Natural killer cell (primary cell): ENCODE data around the gene FAM13A. TPM values are rescaled to one million over a fixed set of nuclear protein-coding genes. Genes with fewer than 3 reads are reported as not detected.

Source experiments
- ATAC-seq, 3 donors: fragments of 150-1000 bp in 2 of 3; fragments of 200-7000 bp in 1 of 3; cut with Tn5 transposase; 1 replicate in 1 of 3; 2 replicates in 2 of 3; pipeline ENCODE4 v1.10.0; 2021; ENCODE audit warnings: mild to moderate bottlenecking in 2 of 3, moderate library complexity in 2 of 3
- DNase-seq, 2 donors: peaks; one replicate each; pipeline versions ENCODE4 v3.0.0 to v3.0.0-alpha.2; 2013 to 2021; ENCODE audit warnings: mixed read lengths in 1 of 2
- H3K27ac ChIP-seq: one replicate; pipeline ENCODE4 v1.5.1; 2013; ENCODE audit warnings: mild to moderate bottlenecking, low read length
- H3K27me3 ChIP-seq: one replicate; pipeline ENCODE4 v1.6.1; 2013; ENCODE audit warnings: low read length; ENCODE audit not compliant: control insufficient read depth, insufficient read depth
- H3K36me3 ChIP-seq: one replicate; pipeline ENCODE4 v1.6.1; 2013; ENCODE audit warnings: low read length; ENCODE audit not compliant: control insufficient read depth, insufficient read depth
- H3K4me1 ChIP-seq: one replicate; pipeline ENCODE4 v1.6.1; 2013; ENCODE audit warnings: low read length; ENCODE audit not compliant: control insufficient read depth, insufficient read depth
- H3K4me3 ChIP-seq: one replicate; pipeline ENCODE4 v1.5.1; 2013; ENCODE audit warnings: low read length
- H3K9me3 ChIP-seq: one replicate; pipeline ENCODE4 v1.6.1; 2013; ENCODE audit warnings: low read length; ENCODE audit not compliant: control insufficient read depth, insufficient read depth
- H3K27ac Mint-ChIP-seq, 2 donors: one replicate each; pipeline ENCODE4 v1.8.0; 2022; ENCODE audit warnings: mild to moderate bottlenecking in 2 of 2, mixed read lengths in 2 of 2, moderate library complexity in 1 of 2
- H3K27me3 Mint-ChIP-seq, 2 donors: one replicate each; pipeline ENCODE4 v1.8.0; 2022; ENCODE audit warnings: low read depth in 2 of 2, mixed read lengths in 2 of 2
- H3K36me3 Mint-ChIP-seq: one replicate; pipeline ENCODE4 v1.8.0; 2022; ENCODE audit warnings: mixed read lengths
- H3K4me1 Mint-ChIP-seq, 2 donors: one replicate each; pipeline ENCODE4 v1.8.0; 2022; ENCODE audit warnings: mixed read lengths in 2 of 2
- H3K4me3 Mint-ChIP-seq: one replicate; pipeline ENCODE4 v1.8.0; 2022; ENCODE audit warnings: mild to moderate bottlenecking, moderate library complexity, mixed read lengths
- H3K9me3 Mint-ChIP-seq, 2 donors: one replicate each; pipeline ENCODE4 v1.8.0; 2022; ENCODE audit warnings: mixed read lengths in 2 of 2
- WGBS: methylation state at CpG from one replicate; pipeline ENCODE4 v1.1.7; 2013; ENCODE audit warnings: missing lambda C conversion rate; ENCODE audit not compliant: insufficient coverage; 5-methylcytosine and 5-hydroxymethylcytosine counted together
- intact Hi-C: fragments of 100-400 bp; cut with micrococcal nuclease; formaldehyde crosslinking; loops from one replicate; pipeline ENCODE4 v1.14.2; 2022
- total RNA-seq, 4 donors: library from RNA; stranded (reverse); fragments of 120-200 nt in 1 of 4; gene quantifications; one replicate each; pipeline versions ENCODE4 v1.2.3 to v1.2.4, GENCODE V29; 2013 to 2022
- TF ChIP-seq, protein P1 (sequence below): fragments of 200-600 bp; IDR thresholded peaks from one replicate; pipeline ENCODE4 v1.8.0; 2022; ENCODE audit warnings: antibody characterized with exemption

The FAM13A gene
- total RNA-seq, 3 donors from 2014 or later (not counting 1 experiment from before 2014, with no cell fraction given), result 8.8 to 10.0 (median 8.9) TPM

DNA sequence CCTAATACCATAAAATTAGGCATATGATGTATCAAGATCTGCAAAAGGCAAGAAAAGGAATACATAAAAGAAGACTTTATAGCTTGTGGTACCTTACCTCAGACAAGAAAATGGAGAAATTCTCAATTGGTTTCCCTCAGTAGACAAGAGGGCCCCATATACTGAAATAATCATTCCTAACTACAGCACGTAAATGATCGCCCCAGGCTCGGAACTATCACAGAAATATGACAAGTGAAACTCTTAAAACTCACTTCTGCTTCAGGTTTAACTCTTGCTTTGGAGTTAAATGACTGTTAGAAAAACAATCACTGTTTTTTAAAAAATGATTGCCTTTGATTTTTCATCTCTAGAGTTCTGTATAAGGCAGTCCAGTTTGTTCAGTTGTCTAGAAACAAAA, 320.7 kb downstream of the FAM13A start:
- intact Hi-C loops, result no loop called here
- peaks cover 15% of the 10 kb centered on the region for H3K4me1 ChIP-seq
- H3K27me3 Mint-ChIP-seq, result no peaks in the 10 kb centered on the region
- no peaks in the 10 kb centered on the region for H3K9me3 Mint-ChIP-seq
- DNase-seq, result no peak
- H3K4me1 Mint-ChIP-seq, result peaks cover 12 to 19% of the 10 kb centered on the region in 2 donors
- H3K27ac Mint-ChIP-seq, result no peak overlapping the region
- peaks cover 2% of the 10 kb centered on the region for H3K36me3 ChIP-seq
- TF ChIP-seq, protein P1, sequence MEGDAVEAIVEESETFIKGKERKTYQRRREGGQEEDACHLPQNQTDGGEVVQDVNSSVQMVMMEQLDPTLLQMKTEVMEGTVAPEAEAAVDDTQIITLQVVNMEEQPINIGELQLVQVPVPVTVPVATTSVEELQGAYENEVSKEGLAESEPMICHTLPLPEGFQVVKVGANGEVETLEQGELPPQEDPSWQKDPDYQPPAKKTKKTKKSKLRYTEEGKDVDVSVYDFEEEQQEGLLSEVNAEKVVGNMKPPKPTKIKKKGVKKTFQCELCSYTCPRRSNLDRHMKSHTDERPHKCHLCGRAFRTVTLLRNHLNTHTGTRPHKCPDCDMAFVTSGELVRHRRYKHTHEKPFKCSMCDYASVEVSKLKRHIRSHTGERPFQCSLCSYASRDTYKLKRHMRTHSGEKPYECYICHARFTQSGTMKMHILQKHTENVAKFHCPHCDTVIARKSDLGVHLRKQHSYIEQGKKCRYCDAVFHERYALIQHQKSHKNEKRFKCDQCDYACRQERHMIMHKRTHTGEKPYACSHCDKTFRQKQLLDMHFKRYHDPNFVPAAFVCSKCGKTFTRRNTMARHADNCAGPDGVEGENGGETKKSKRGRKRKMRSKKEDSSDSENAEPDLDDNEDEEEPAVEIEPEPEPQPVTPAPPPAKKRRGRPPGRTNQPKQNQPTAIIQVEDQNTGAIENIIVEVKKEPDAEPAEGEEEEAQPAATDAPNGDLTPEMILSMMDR, result no peak
- H3K9me3 ChIP-seq, result no peaks in the 10 kb centered on the region
- 100% methylated on average over 3 of the region's 3 CpGs for WGBS
- no peak overlapping the region for H3K4me3 Mint-ChIP-seq
- H3K27ac ChIP-seq, result no peak overlapping the region
- no peak overlapping the region for H3K4me3 ChIP-seq
- H3K36me3 Mint-ChIP-seq, result no peaks in the 10 kb centered on the region
- no peak for ATAC-seq
- no peaks in the 10 kb centered on the region for H3K27me3 ChIP-seq

DNA sequence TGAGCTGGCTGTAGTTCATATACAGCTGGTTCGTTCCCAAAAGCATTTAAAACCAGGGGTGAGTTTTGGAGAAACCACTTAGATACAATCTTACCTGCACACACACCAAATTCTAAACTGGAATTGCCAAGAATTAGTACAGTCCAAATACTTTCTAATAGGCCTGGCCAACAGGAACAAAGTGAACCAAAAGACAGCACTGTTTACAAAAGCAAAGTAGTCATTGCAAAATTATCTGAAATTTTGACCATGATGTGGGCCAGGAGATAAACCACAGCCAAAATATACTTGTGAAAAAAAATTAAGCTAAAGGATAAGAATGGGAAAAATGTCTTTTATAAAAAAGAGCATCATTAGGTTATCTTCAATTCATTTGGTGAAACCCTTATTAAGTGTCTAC, 321.4 kb downstream of the FAM13A start:
- H3K4me1 Mint-ChIP-seq, result peaks cover 12 to 19% of the 10 kb centered on the region in 2 donors
- TF ChIP-seq, protein P1, result no peak
- H3K4me1 ChIP-seq, result peaks cover 15% of the 10 kb centered on the region
- H3K27me3 ChIP-seq, result no peaks in the 10 kb centered on the region
- no peaks in the 10 kb centered on the region for H3K9me3 Mint-ChIP-seq
- no peak overlapping the region for H3K27ac ChIP-seq
- no peak overlapping the region for H3K4me3 Mint-ChIP-seq
- no peak overlapping the region for H3K4me3 ChIP-seq
- DNase-seq (no peak), ATAC-seq (no peak)
- no peak overlapping the region for H3K27ac Mint-ChIP-seq
- H3K36me3 Mint-ChIP-seq, result no peaks in the 10 kb centered on the region
- WGBS, result 100% methylated on average over 1 of the region's 1 CpG
- H3K27me3 Mint-ChIP-seq, result no peaks in the 10 kb centered on the region
- H3K36me3 ChIP-seq, result no peaks in the 10 kb centered on the region
- intact Hi-C loops, result no loop called here
- no peaks in the 10 kb centered on the region for H3K9me3 ChIP-seq

DNA sequence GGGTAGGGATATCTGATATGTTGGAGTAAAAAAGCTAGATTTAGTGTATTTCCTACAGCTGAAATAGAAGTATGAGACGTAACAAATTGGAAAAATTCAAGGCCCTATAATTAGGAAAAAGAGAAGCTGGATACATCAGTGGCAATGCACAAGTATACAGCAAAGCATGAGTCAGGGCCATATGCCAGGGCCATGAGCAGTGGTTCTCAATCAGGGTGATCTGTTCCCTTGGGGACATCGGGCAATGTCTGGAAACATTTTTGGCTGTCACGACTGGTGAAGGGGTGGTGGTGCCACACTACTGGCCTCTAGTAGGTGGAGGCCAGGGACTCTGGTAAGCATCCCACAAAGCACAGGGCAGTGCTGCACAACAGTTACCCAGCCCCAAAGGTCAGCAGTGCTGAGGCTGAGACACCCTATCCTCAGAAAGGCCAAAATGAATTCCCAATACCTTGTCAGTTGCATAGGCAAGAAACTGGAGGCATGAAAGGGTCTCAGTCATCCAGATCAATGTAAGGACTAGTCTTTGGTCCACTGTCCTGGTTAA, 322.5 kb downstream of the FAM13A start:
- TF ChIP-seq, protein P1, result no peak
- no peaks in the 10 kb centered on the region for H3K9me3 ChIP-seq
- intact Hi-C loops, result no loop called here
- Mint-ChIP-seq H3K36me3 (no peaks in the 10 kb centered on the region), H3K27me3 (no peaks in the 10 kb centered on the region), H3K4me3 (no peak overlapping the region), H3K27ac (no peak overlapping the region), H3K9me3 (no peaks in the 10 kb centered on the region), H3K4me1 (peaks cover 12 to 19% of the 10 kb centered on the region in 2 donors)
- H3K27ac ChIP-seq, result no peak overlapping the region
- H3K36me3 ChIP-seq, result peaks cover 1% of the 10 kb centered on the region
- 82% methylated on average over 3 of the region's 3 CpGs for WGBS
- no peak overlapping the region for H3K4me3 ChIP-seq
- H3K4me1 ChIP-seq, result peaks cover 15% of the 10 kb centered on the region
- no peaks in the 10 kb centered on the region for H3K27me3 ChIP-seq
- DNase-seq (no peak), ATAC-seq (no peak)
